ENCODE results near the gene TMEM263.
"Not testable (repeated sequence)": the region's sequence is repeated elsewhere in the genome, so short reads cannot be mapped to it uniquely, and the experiment has no call there.

TMEM263 gene

GRCh38 chr12:106987846-106988245 lies 32.1 kb downstream of the TMEM263 start:
- no peak for DNase-seq (ENCODE audit: low read depth)
- H3K4me3 ChIP-seq (ENCODE audit: control insufficient read depth, low read depth, low read length), result no peak overlapping the region
- no peak for TF ChIP-seq CTCF (conservative IDR thresholded peaks at IDR 0.05; ENCODE audit: control insufficient read depth, insufficient read depth, low read depth, low read length)

GRCh38 chr12:106994579-106995220 lies 39.0 kb downstream of the TMEM263 start:
- no peak for TF ChIP-seq CTCF (conservative IDR thresholded peaks at IDR 0.05; ENCODE audit: control insufficient read depth, insufficient read depth, low read depth, low read length)
- DNase-seq (ENCODE audit: low read depth), result no peak

GRCh38 chr12:106996102-106996501 lies 40.4 kb downstream of the TMEM263 start:
- not testable (repeated sequence) for DNase-seq (ENCODE audit: low read depth); H3K4me3 ChIP-seq (ENCODE audit: control insufficient read depth, low read depth, low read length)

More at GRCh38 chr12:106994579-106995220, 39.0 kb downstream of the TMEM263 start:
- H3K4me3 ChIP-seq (ENCODE audit: control insufficient read depth, low read depth, low read length), result no peak overlapping the region

- no peak for DNase-seq (ENCODE audit: low read depth)
- TF ChIP-seq CTCF (conservative IDR thresholded peaks at IDR 0.05; ENCODE audit: control insufficient read depth, insufficient read depth, low read depth, low read length), result no peak
- no peak overlapping the region for H3K4me3 ChIP-seq (ENCODE audit: control insufficient read depth, low read depth, low read length)
Measured at GRCh38 chr12:106997916-106998315, 42.2 kb downstream of the TMEM263 start.

GRCh38 chr12:106999446-106999845 lies 43.7 kb downstream of the TMEM263 start:
- TF ChIP-seq CTCF (conservative IDR thresholded peaks at IDR 0.05; ENCODE audit: control insufficient read depth, insufficient read depth, low read depth, low read length), result no peak
- no peak overlapping the region for H3K4me3 ChIP-seq (ENCODE audit: control insufficient read depth, low read depth, low read length)
- DNase-seq (ENCODE audit: low read depth), result peak; percentile 86

GRCh38 chr12:107002665-107003064 lies 47.0 kb downstream of the TMEM263 start:
- DNase-seq (ENCODE audit: low read depth), result peak; percentile 35
- H3K4me3 ChIP-seq (ENCODE audit: control insufficient read depth, low read depth, low read length), result not testable (repeated sequence)

- no peak for DNase-seq (ENCODE audit: low read depth)
- no peak overlapping the region for H3K4me3 ChIP-seq (ENCODE audit: control insufficient read depth, low read depth, low read length)
- TF ChIP-seq CTCF (conservative IDR thresholded peaks at IDR 0.05; ENCODE audit: control insufficient read depth, insufficient read depth, low read depth, low read length), result no peak
Measured at GRCh38 chr12:107007411-107007810, 51.7 kb downstream of the TMEM263 start.

GRCh38 chr12:107011519-107011918 lies 55.8 kb downstream of the TMEM263 start:
- no peak for TF ChIP-seq CTCF (conservative IDR thresholded peaks at IDR 0.05; ENCODE audit: control insufficient read depth, insufficient read depth, low read depth, low read length)
- H3K4me3 ChIP-seq (ENCODE audit: control insufficient read depth, low read depth, low read length), result no peak overlapping the region
- DNase-seq (ENCODE audit: low read depth), result no peak
